Fibroblast of skin of right biceps (primary cell): ENCODE measurements around the gene TLR7.

ENCODE experiments used
- DNase-seq: peaks from one replicate; pipeline ENCODE4 v3.0.0-alpha.2; 2013

Gene TLR7

DNA sequence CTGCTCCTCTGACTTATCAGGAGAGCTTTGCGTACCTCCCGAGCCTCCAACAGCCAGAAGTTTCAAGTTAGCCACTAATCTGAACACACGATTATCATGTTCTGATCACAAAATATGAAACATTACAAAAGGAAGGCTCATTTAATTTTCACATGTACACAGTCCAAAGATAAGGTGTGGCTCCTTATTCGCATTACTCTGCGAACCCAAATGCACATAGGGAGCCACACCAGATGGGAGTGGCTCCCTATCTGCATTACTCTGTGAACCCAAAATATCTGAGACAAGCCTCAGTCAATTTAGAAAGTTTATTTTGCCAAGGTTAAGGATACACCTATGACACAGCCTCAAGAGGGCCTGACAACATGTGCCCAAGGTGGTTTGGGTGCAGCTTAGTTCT lies 68.0 kb downstream of the TLR7 start:
- no peak for DNase-seq

DNA sequence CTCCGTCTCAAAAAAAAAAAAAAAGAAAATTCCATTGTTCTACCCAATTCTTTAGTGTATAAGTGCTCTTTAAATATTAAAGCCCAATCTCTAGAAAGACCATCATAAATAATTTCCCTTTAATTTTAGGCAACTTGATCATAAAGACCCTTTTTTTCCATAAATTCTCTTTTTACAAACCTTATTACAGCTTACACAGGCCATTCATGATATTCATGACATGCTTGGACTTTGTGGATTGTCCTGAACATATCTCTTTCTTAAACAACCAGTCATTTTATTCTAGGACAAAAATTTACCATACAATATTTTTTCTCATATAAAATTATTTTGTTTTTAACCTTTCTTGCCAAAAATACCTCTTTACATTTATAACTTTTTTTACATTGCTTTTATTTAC lies 70.1 kb downstream of the TLR7 start:
- no peak for DNase-seq
